ENCODE results near the gene LILRA6.

- no peak for TF ChIP-seq USF1 (IDR thresholded peaks at IDR 0.05)
- no peak for TF ChIP-seq CREB1 (IDR thresholded peaks at IDR 0.05; ENCODE audit: low read depth)
- no peak for TF ChIP-seq EP300 (IDR thresholded peaks at IDR 0.05; ENCODE audit: borderline replicate concordance)
- TF ChIP-seq, protein P1, sequence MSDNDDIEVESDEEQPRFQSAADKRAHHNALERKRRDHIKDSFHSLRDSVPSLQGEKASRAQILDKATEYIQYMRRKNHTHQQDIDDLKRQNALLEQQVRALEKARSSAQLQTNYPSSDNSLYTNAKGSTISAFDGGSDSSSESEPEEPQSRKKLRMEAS (IDR thresholded peaks at IDR 0.05), result no peak
Observed at GRCh38 chr19:54218259-54218658, 24.3 kb downstream of the LILRA6 start.
